Stimulated activated CD4-positive, alpha-beta T cell treated with anti-CD3 and anti-CD28 coated beads, TNF-alpha, amount 100 ng/mL, for 4 hours (primary cell): Measurements from ENCODE around the gene SPATA7.
"Not testable (repeated sequence)": the region's sequence is repeated elsewhere in the genome, so short reads cannot be mapped to it uniquely, and the experiment has no call there.

Experiments used
- DNase-seq, 3 experiments: peaks; one replicate each; pipeline ENCODE4 v3.0.0-alpha.2; 2020; ENCODE audit warnings: low read depth in 3 of 3

SPATA7 gene

GRCh38 chr14:88385212-88386101 lies at the start of gene SPATA7:
Gene SPATA7 (plus strand): TSS chr14:88385657. CDS start chr14:88385819, 162 bp downstream.
- peak; percentile 59 to 66 (median 65) for DNase-seq

GRCh38 chr14:88340357-88340756 lies 45.1 kb upstream of the SPATA7 start:
- no peak for DNase-seq

DNA sequence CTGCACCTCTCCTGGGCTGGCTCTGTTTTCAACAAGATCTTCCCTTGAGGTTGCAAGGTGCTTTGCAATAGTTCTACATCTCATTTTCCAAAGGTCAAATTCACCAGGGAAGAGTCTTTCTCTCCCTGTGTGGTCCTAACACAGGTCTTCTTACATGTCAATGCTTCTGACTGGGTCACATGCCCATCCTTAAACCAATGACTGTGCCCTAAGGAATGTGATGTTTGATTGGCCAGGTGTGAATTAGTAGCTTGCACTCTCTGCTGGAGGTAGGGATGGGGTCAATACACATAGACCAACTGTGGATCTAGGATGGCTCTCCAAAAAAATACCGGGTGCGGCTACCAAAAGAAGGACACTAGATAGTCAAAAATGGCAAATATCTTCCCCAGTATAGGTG lies 42.5 kb upstream of the SPATA7 start:
- DNase-seq: no peak

- no peak for DNase-seq
These were observed 39.3 kb upstream of the SPATA7 start for GRCh38 chr14:88346048-88346639.

DNA sequence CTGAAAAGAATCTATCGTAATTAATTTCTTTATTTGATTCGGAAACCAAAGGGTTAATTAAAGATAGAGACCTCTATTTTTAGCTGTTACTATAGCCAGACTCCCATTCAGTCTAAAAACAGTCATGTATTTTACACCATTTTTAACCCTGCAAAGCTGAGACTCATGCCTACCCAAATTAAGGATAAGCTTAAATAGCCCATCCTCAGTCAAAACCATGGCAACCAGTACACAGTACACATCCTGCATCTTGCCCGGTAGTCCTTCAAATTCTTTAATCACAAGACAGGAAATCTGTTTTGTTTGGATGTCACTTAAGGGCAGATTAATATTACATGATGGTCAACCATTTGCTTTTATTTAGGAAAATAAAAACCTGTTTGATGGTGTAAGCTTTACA lies 36.9 kb upstream of the SPATA7 start:
- DNase-seq: no peak

DNA sequence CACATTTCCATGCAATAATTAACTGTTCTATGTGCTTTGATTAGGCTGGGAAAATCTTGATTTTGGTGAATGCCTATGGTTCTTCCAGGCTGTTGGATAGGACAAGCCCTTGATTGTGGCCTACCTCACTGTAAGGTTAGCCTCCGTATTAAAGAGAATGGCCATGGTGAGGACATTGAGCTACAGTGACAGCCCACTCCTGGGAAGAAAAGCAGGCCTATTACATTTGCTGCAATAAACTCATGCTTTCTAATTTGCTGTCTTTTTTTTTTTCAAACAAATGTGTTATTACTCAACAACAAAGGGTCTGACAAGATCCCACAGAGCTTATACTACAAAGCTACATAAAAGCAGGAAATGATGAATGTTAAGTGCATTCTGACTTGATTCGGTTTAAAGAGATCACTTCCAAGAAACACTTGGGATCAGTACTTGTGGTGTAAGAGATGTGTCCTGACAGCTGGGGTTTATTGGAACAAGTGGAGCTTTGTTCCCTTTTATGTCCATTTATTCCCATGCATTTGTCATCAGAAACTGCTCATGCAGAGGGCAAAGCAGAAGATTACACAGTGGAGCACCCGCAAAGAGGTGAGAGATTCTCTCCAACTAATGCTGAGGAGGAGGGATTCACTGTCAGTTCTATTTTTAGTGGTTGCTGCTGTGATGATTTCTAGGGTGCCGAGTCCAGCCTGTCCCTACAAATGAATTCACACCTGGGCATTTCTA lies 33.3 kb upstream of the SPATA7 start:
- no peak for DNase-seq

- DNase-seq: no peak
These were observed 32.8 kb upstream of the SPATA7 start for GRCh38 chr14:88352698-88353097.

DNA sequence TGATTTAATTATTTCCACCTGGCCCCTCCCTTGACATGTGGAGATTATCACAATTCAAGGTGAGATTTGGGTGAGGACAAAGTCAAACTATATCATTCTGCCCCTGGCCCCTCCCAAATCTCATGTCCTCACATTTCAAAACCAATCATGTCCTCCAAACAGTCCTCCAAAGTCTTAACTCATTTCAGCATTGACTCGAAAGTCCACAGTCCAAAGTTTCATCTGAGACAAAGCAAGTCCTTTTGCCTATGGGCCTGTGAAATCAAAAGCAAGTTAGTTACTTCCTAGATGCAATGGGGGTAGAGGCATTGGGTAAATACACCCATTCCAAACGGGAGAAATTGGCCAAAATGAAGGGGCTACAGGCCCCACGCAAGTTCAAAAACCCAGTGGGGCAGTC lies 31.1 kb upstream of the SPATA7 start:
- DNase-seq: no peak

- DNase-seq: no peak
These were observed 26.0 kb upstream of the SPATA7 start for GRCh38 chr14:88359500-88359899.

DNA sequence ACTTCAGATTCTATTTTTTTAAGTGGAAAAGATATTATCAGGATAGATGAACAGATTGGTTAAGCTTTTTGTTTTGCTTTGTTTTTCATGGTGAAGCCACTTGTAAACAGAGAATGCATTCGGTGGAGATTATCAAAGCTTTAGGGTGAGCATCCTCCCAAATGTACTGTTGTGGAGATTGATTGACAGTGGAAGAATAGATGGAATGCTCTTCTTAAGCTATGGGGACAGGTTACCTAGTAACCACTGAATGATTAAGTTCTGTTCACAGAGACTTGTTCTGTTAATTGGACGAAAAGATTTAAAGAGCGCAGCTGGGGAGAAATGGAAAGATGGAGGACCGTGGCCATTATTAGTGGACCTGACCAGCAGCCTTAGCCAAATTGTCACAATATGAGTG lies 21.8 kb upstream of the SPATA7 start:
- no peak for DNase-seq

- no peak for DNase-seq
These were observed 20.6 kb upstream of the SPATA7 start for GRCh38 chr14:88364710-88365413.

- DNase-seq: no peak
These were observed 16.0 kb upstream of the SPATA7 start for GRCh38 chr14:88369496-88369895.

DNA sequence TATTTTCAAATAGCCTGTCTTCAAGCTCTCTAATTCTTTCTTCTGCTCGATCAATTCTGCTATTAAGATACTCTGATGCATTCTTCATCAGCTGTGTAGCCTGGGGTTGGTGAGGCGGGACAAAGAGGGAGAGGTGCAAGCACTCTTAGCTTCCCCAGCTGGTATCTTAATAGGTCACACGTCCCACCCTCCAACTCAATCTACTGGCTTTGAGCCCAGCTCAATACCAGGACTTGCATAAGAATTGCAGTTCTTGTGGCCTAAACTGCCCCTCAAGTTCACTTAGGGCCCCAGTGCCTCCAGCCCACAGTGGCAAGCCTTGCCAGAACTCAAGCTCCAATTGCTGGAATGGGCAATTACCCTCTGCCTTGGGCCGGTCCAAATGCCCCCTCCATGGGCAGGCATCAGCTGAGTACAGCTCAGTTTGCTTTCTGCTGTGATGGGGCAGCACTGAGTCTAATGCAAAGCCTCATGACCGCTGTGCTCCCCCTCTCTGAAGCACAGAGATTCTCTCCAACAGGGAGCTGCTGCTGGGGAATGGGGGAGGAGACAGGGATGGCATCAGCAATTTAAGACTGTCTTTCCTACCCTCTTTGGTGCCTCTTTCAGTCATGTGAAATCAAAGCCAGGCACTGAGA lies 5.6 kb upstream of the SPATA7 start:
- DNase-seq: no peak

DNA sequence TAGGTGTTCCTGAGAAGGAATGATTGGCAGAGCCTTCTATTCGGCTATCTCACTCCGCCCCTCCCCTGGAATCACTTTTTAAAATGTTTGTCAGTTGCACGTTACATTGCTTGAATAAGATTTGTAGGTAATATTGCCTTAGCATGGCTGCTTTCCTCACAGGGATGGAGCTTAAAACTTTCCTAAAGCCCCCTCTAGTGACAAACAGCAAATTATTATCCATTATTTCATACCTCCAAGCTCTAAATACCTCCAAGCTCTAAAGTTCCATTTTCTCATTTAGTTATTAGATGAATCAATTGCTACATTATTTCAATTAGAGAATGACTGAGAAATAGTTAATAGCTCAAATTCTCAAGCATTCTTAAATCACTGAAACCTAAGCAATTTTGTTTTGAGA lies 5.1 kb upstream of the SPATA7 start:
- no peak for DNase-seq

GRCh38 chr14:88381634-88382033 lies 3.8 kb upstream of the SPATA7 start:
- DNase-seq: not testable (repeated sequence)

- no peak for DNase-seq
These were observed 739 bp upstream of the SPATA7 start for GRCh38 chr14:88384718-88385117.

DNA sequence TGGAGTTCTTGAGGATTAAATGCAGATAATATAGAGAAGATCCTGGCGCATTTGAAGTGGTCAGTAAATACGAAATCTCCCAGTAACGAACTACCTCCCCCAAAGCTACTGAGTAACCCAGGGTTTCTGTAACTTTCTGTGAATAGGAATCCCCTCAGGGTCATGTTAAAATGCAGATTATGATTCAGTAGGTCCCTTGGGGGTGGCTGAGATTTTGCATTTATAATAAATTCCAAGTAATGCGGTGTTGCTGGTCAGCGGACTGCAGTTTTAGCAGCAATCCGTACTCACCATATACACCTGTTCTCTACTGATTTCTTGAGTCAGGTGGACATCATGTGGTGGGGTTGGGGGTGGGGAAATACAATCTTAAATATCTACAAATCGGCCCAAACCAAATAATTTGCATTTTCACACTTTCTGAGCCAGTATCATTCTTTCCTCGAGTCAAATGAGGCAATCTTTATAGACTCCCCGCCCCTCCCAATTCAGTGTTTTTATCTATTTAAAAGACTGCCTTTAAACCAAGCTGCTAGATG lies 868 bp downstream of the SPATA7 start:
- DNase-seq: no peak

GRCh38 chr14:88388741-88389282 lies 3.4 kb downstream of the SPATA7 start:
- DNase-seq: no peak

DNA sequence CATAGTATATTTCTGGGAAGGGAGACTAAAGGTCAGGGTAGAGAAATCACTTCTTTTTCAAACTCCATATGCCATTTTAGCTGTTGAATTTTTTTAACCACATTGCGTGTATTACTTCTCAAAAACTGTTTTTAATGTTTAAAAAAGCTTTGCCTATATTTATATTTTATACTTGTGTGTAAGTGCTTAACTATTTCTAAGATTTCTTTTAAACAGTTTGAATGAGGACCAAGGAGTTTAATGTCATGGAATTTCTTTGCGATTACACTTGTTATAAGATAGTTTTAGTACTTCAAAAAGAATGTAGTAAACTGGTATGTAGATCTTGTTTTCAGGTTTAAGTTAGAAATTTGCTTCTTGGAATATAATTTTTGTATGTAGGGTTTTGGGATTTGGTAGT lies 7.2 kb downstream of the SPATA7 start:
- no peak for DNase-seq

DNA sequence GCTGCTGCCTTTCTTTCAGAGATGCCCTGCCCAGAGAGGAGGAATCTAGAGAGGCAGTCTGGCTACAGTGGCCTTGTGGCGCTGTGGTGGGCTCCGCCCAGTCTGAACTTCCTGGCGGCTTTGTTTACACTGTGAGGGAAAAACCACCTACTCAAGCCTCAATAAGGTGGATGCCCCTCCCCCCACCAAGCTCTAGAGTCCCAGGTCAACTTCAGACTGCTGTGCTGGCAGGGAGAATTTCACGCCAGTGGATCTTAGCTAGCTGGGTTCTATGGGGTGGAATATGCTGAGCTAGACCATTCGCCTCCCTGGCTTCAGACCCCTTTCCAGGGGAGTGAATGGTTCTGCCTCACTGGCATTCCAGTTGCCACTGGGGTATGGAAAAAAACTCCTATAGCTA lies 25.6 kb downstream of the SPATA7 start:
- DNase-seq: no peak

GRCh38 chr14:88417594-88417993 lies 32.1 kb downstream of the SPATA7 start:
- DNase-seq: no peak
